Upper lobe of right lung (tissue), 1 donor: ENCODE data around the gene LGALS1. TPM values are rescaled to one million over a fixed set of nuclear protein-coding genes. Genes with fewer than 3 reads are reported as not detected.

ENCODE experiments used
- ATAC-seq: fragments of 200-7000 bp; cut with Tn5 transposase; one replicate; pipeline ENCODE4 v1.9.1; 2020; ENCODE audit warnings: mild to moderate bottlenecking, moderate library complexity
- DNase-seq: peaks from one replicate; pipeline ENCODE4 v3.0.0-alpha.2; 2020
- H3K27ac ChIP-seq: fragments of 200-600 bp; one replicate; pipeline ENCODE4 v1.8.0; 2022
- H3K27me3 ChIP-seq: fragments of 200-600 bp; one replicate; pipeline ENCODE4 v1.8.0; 2022; ENCODE audit warnings: mild to moderate bottlenecking
- H3K36me3 ChIP-seq: fragments of 200-600 bp; one replicate; pipeline ENCODE4 v1.8.0; 2022
- H3K4me1 ChIP-seq: fragments of 200-600 bp; one replicate; pipeline ENCODE4 v1.8.0; 2022
- H3K4me3 ChIP-seq: fragments of 200-600 bp; one replicate; pipeline ENCODE4 v1.8.0; 2022; ENCODE audit warnings: mild to moderate bottlenecking
- H3K9me3 ChIP-seq: fragments of 200-600 bp; one replicate; pipeline ENCODE4 v1.8.0; 2022
- intact Hi-C: fragments of 100-400 bp; cut with DNase I; formaldehyde crosslinking; loops from one replicate; pipeline ENCODE4 v1.11.0; 2022
- total RNA-seq: library from RNA; stranded (reverse); fragmentation: NEBNext Ultra II Directional; extraction: Animal tissue kit (Norgen Biotek cat#: 25700); gene quantifications from one replicate; pipeline ENCODE4 v1.2.1, GENCODE V29; 2021
- TF ChIP-seq, protein P1 (sequence below): fragments of 200-600 bp; IDR thresholded peaks from one replicate; pipeline ENCODE4 v1.8.0; 2022; ENCODE audit warnings: antibody characterized with exemption
- donor health status: DM: no; HTN: yes; CAD: no; lungs with severe emphysema.

The LGALS1 gene
- total RNA-seq, 1 donor from 2014 or later = 340 TPM

DNA sequence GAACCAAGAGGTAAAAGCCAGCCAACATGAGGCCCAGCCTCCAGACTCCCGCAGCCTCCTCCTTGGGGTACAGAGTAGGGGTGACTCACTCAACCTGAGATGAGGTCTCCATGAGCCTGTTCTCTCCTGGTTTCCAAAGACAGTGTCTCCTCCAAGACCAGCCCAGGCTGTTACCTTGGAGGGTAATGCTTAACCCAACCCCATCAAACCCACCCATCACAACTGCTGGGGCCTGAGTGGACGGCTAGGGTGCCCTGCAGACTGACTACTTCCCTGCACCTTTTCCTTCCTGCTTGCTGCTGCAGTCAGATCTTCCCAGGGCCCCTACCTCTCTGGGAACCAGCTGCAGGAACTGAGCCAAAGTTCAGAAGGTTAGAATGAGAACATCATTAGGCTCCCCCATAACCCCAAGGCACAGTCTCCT lies 5.6 kb downstream of the LGALS1 start:
- H3K9me3 ChIP-seq = no peaks in the 10 kb centered on the region
- intact Hi-C loops = loop anchor here (10.0 kb wide), 1 partner anchor 46 kb away; the partner anchor contains the start of gene SH3BP1
- H3K36me3 ChIP-seq = no peaks in the 10 kb centered on the region
- DNase-seq (no peak), ATAC-seq (no peak)
- no peak overlapping the region for H3K27ac ChIP-seq
- no peak overlapping the region for H3K4me3 ChIP-seq
- H3K4me1 ChIP-seq = peaks cover 25% of the 10 kb centered on the region
- TF ChIP-seq, protein P1, sequence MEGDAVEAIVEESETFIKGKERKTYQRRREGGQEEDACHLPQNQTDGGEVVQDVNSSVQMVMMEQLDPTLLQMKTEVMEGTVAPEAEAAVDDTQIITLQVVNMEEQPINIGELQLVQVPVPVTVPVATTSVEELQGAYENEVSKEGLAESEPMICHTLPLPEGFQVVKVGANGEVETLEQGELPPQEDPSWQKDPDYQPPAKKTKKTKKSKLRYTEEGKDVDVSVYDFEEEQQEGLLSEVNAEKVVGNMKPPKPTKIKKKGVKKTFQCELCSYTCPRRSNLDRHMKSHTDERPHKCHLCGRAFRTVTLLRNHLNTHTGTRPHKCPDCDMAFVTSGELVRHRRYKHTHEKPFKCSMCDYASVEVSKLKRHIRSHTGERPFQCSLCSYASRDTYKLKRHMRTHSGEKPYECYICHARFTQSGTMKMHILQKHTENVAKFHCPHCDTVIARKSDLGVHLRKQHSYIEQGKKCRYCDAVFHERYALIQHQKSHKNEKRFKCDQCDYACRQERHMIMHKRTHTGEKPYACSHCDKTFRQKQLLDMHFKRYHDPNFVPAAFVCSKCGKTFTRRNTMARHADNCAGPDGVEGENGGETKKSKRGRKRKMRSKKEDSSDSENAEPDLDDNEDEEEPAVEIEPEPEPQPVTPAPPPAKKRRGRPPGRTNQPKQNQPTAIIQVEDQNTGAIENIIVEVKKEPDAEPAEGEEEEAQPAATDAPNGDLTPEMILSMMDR = no peak
- no peaks in the 10 kb centered on the region for H3K27me3 ChIP-seq

DNA sequence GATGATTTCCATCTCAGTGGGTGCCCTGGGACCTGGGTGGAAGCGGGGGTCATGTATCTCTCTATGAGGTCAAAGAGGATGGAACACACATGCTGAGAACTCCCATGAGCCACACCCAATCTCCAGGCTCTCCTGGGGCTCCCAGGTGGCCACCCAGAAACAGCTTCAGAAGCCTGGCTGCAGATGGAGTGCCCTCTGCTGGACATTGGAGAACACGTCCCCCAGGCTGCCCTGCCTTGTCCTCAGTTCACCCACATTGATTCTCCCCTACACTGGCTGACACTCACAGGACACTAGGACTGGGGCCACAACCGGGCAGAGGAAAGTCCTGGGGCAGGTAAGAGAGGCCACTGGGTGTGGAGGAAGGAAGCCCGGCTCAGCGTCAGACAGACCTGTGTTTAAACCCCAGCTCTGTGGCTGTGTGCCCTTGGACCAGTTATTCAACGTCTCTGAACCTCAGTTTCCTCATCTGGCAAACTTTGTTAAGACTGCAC lies 6.2 kb downstream of the LGALS1 start:
- TF ChIP-seq, protein P1 = peak; percentile 88
- H3K4me3 ChIP-seq = no peak overlapping the region
- intact Hi-C loops = loop anchor here (10.0 kb wide), 1 partner anchor 47 kb away; the partner anchor contains the start of gene SH3BP1

DNA sequence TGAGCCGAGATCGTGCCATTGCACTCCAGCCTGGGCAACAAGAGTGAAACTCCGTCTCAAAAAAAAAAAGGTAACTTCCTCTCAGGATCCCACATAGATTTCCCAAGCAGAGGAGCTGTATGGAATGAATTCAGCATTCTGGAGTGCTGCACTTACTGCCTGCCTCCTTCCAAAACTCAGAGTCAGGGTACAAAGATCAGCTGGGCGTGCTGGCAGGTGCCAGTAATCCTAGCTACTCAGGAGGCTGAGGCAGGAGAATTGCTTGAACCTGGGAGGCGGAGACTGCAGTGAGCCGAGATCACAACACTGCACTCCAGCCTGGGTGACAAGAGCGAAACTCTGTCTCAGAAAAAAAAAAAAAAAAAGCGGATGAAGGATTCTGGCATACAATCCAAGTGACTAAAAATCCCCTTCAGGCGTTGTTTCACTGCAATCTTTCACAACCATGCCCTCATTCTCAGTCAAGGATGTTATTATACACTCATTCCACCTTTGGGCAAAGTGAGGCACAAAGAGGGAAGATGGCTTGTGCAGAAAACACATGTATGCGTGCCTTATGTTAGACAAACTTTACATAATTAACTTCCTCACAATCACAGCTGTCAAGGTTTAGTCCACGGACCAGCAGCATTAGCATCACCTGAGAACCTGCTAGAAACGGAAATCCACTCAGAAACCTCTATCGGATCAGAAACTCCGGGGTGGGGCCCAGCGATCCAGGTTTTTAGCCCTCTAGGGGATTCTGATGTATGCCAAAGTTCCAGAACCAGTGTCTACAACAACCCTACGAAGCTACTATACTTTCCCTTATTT lies 9.6 kb downstream of the LGALS1 start:
- H3K36me3 ChIP-seq = peaks cover 16% of the 10 kb centered on the region
- H3K27ac ChIP-seq = no peak overlapping the region
- DNase-seq (no peak), ATAC-seq (no peak)
- no peaks in the 10 kb centered on the region for H3K9me3 ChIP-seq
- H3K27me3 ChIP-seq = no peaks in the 10 kb centered on the region
- TF ChIP-seq, protein P1 = no peak
- intact Hi-C loops = loop anchor here (10.0 kb wide), 1 partner anchor 50 kb away; the partner anchor contains the start of gene SH3BP1
- H3K4me1 ChIP-seq = peaks cover 17% of the 10 kb centered on the region
- H3K4me3 ChIP-seq = no peak overlapping the region

More for the DNA sequence above, 6.2 kb downstream of the LGALS1 start:
- H3K36me3 ChIP-seq = no peaks in the 10 kb centered on the region
- peak; percentile 82 for DNase-seq
- H3K27me3 ChIP-seq = no peaks in the 10 kb centered on the region
- no peaks in the 10 kb centered on the region for H3K9me3 ChIP-seq
- no peak overlapping the region for H3K27ac ChIP-seq
- peak; percentile 75 for ATAC-seq
- H3K4me1 ChIP-seq = peaks cover 19% of the 10 kb centered on the region

DNA sequence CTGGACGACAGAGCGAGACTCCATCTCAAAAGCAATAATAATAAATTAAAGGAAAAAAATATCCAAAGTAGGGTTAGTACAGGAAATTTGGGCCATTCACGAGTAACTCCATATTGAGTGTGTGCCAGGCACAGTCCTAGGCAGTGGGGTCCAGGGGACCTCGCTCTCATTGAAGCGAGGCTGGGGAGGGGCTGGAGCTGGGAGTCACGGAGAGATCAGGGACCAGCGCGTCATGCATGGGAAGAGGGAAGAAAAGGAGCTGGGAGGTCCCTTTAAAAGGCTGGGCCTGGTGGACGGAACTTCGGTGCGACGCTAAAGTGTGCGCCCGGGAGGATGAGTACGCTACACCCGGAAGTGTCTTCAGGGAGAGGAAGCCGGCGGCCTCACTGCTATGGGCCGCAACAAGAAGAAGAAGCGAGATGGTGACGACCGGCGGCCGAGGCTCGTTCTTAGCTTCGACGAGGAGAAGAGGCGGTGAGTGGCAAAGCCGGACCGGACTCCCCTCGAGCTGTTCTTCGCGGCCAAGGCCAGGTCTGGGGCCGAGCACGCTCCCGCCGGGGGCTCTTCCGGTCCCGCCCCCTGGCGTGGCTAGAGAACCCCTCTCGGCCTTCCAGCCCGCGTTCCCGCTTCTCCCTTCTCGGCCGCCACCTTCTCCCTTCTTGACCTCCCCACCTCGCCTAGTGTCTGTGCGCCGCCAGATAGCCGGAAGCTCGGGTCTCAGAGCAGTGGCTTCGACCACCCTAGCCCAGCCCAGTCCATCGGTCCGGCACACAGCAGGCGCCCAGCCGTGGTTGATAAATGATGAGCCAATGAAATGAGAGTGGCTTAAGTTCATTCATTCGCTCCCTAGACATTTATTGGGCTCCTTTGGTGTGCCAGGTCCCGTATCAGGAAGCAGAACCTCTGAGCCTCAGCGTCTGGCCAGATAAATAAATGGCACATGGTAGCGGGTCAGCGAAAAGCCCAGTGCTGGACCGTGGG lies 10.9 kb downstream of the LGALS1 start, which contains the start of gene NOL12:
Gene NOL12, plus strand, starts transcription at position 342 of the 981 bp plus-strand sequence. Its CDS starts 50 bp downstream, at position 392.
- TF ChIP-seq, protein P1 = no peak
- no peaks in the 10 kb centered on the region for H3K9me3 ChIP-seq
- intact Hi-C loops = loop anchor here (10.0 kb wide), 1 partner anchor 51 kb away; the partner anchor contains the start of gene SH3BP1
- DNase-seq = peak; percentile 89
- peak; percentile 94 for ATAC-seq
- H3K27me3 ChIP-seq = no peaks in the 10 kb centered on the region
- H3K4me3 ChIP-seq = peak within 1 kb of the TSS; percentile 86
- H3K36me3 ChIP-seq = peaks cover 24% of the 10 kb centered on the region
- H3K27ac ChIP-seq = peak within 1 kb of the TSS; percentile 93
- peaks cover 14% of the 10 kb centered on the region for H3K4me1 ChIP-seq

DNA sequence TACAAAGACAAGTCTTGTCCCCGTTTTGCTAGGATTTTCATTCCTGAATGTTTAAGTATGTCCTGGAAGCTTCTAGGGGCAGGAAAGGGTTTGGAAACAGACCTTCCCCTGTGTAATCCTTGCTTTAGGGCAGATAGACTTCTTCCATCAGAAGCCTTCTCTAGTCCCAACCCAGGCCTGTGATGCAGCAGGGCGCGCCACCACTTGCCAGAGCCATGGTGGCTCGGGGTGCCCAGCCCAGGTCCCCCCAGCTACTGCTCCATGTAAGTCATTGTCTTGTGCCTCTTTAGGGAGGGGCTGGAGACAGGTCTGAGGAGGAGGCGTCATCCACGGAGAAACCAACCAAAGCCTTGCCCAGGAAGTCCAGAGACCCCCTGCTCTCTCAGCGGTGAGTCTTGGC lies 15.0 kb downstream of the LGALS1 start:
- H3K27ac ChIP-seq = no peak overlapping the region
- no peaks in the 10 kb centered on the region for H3K27me3 ChIP-seq
- TF ChIP-seq, protein P1 = no peak
- no peak overlapping the region for H3K4me3 ChIP-seq
- ATAC-seq = no peak
- intact Hi-C loops = no loop called here
- H3K9me3 ChIP-seq = no peaks in the 10 kb centered on the region
- no peak for DNase-seq
- H3K36me3 ChIP-seq = peaks cover 48% of the 10 kb centered on the region
- peaks cover 12% of the 10 kb centered on the region for H3K4me1 ChIP-seq
